AG10803 (cell line): Measurements from ENCODE around the gene MAPK12.

Source experiments
- DNase-seq: peaks from one replicate; pipeline ENCODE4 v3.0.0; 2010; ENCODE audit warnings: low read depth
- H3K4me3 ChIP-seq: 2 replicates; pipeline ENCODE4 v1.5.1; 2011; ENCODE audit warnings: mild to moderate bottlenecking, low read length, control low read depth
- CTCF ChIP-seq: conservative IDR thresholded peaks from 2 replicates; pipeline ENCODE4 v1.5.1; 2011; ENCODE audit warnings: mild to moderate bottlenecking, low read length, control low read depth, inconsistent platforms

The MAPK12 gene

GRCh38 chr22:50218996-50219727, 42.3 kb downstream of the MAPK12 start:
- DNase-seq = peak; percentile 75
- TF ChIP-seq CTCF = no peak
- no peak overlapping the region for H3K4me3 ChIP-seq

GRCh38 chr22:50218153-50218995, 43.1 kb downstream of the MAPK12 start:
- no peak for TF ChIP-seq CTCF
- no peak overlapping the region for H3K4me3 ChIP-seq
- DNase-seq = no peak

GRCh38 chr22:50217543-50218152, 43.8 kb downstream of the MAPK12 start:
- DNase-seq = no peak
- H3K4me3 ChIP-seq = no peak overlapping the region
- TF ChIP-seq CTCF = no peak

- no peak for DNase-seq
- TF ChIP-seq CTCF = no peak
- no peak overlapping the region for H3K4me3 ChIP-seq
Measured at GRCh38 chr22:50216684-50217520, 44.6 kb downstream of the MAPK12 start.

- H3K4me3 ChIP-seq = no peak overlapping the region
- TF ChIP-seq CTCF = no peak
- DNase-seq = no peak
Measured at GRCh38 chr22:50216055-50216683, 45.3 kb downstream of the MAPK12 start.

- no peak for DNase-seq
- no peak for TF ChIP-seq CTCF
- no peak overlapping the region for H3K4me3 ChIP-seq
Measured at GRCh38 chr22:50215297-50216054, 46.0 kb downstream of the MAPK12 start.
